H7 (cell line): ENCODE data around the gene SEZ6. TPM values are rescaled to one million over a fixed set of nuclear protein-coding genes. Genes with fewer than 3 reads are reported as not detected.

ENCODE experiments used
- DNase-seq: peaks from one replicate; pipeline ENCODE4 v3.0.0; 2012
- H3K27me3 ChIP-seq: 2 replicates; pipeline ENCODE4 v1.6.0; 2011; ENCODE audit warnings: mild to moderate bottlenecking, low read length; ENCODE audit not compliant: control insufficient read depth, insufficient read depth
- H3K36me3 ChIP-seq: replicated peaks from 2 replicates; pipeline ENCODE4 v1.5.1; 2011; ENCODE audit warnings: low read length; ENCODE audit not compliant: control insufficient read depth, insufficient read depth
- H3K4me3 ChIP-seq: 2 replicates; pipeline ENCODE4 v1.5.1; 2011; ENCODE audit warnings: low read depth, mild to moderate bottlenecking, control low read depth, low read length, moderate library complexity; ENCODE audit not compliant: insufficient read depth
- total RNA-seq: library from RNA; depleted of rRNA; stranded (reverse); fragments of >200 nt; shearing (Covaris generic); gene quantifications from 2 replicates; pipeline ENCODE4 v1.2.3, GENCODE V29; 2014

The SEZ6 gene
- total RNA-seq, 1 experiment from 2014 or later, result 0.83 TPM

GRCh38 chr17:29000973-29001372 lies 4.9 kb downstream of the SEZ6 start:
- Histone ChIP-seq H3K4me3 (no peak overlapping the region), H3K27me3 (peaks cover 18% of the 10 kb centered on the region), H3K36me3 (no peaks in the 10 kb centered on the region)
- no peak for DNase-seq

- DNase-seq, result peak; percentile 43
- no peak overlapping the region for H3K4me3 ChIP-seq
- peaks cover 4% of the 10 kb centered on the region for H3K27me3 ChIP-seq
- no peaks in the 10 kb centered on the region for H3K36me3 ChIP-seq
These were observed 6.6 kb downstream of the SEZ6 start for GRCh38 chr17:28999206-28999605.

GRCh38 chr17:28997806-28998205 lies 8.0 kb downstream of the SEZ6 start:
- no peak for DNase-seq
- H3K27me3 ChIP-seq, result no peaks in the 10 kb centered on the region
- no peaks in the 10 kb centered on the region for H3K36me3 ChIP-seq

GRCh38 chr17:28996554-28997096 lies 9.2 kb downstream of the SEZ6 start:
- Histone ChIP-seq H3K4me3 (no peak overlapping the region), H3K36me3 (no peaks in the 10 kb centered on the region), H3K27me3 (no peaks in the 10 kb centered on the region)
- peak; percentile 62 for DNase-seq

More at GRCh38 chr17:28997806-28998205, 8.0 kb downstream of the SEZ6 start:
- no peak overlapping the region for H3K4me3 ChIP-seq

- Histone ChIP-seq H3K36me3 (no peaks in the 10 kb centered on the region), H3K4me3 (no peak overlapping the region)
These were observed 12.0 kb downstream of the SEZ6 start for GRCh38 chr17:28993645-28994426.

GRCh38 chr17:28992625-28993600 lies 12.9 kb downstream of the SEZ6 start:
- H3K27me3 ChIP-seq, result no peaks in the 10 kb centered on the region
- no peak for DNase-seq
- no peaks in the 10 kb centered on the region for H3K36me3 ChIP-seq
- H3K4me3 ChIP-seq, result no peak overlapping the region

More at GRCh38 chr17:28993645-28994426, 12.0 kb downstream of the SEZ6 start:
- no peak for DNase-seq
- H3K27me3 ChIP-seq, result no peaks in the 10 kb centered on the region

GRCh38 chr17:28992185-28992584 lies 13.6 kb downstream of the SEZ6 start:
- Histone ChIP-seq H3K27me3 (no peaks in the 10 kb centered on the region), H3K4me3 (no peak overlapping the region), H3K36me3 (no peaks in the 10 kb centered on the region)
- DNase-seq, result no peak

- no peak for DNase-seq
- H3K36me3 ChIP-seq, result no peaks in the 10 kb centered on the region
These were observed 14.1 kb downstream of the SEZ6 start for GRCh38 chr17:28991779-28992178.

GRCh38 chr17:28989028-28989427 lies 16.8 kb downstream of the SEZ6 start:
- no peak for DNase-seq
- no peak overlapping the region for H3K4me3 ChIP-seq
- no peaks in the 10 kb centered on the region for H3K36me3 ChIP-seq
- peaks cover 2% of the 10 kb centered on the region; the same call in 1 of the 2 replicates for H3K27me3 ChIP-seq

More at GRCh38 chr17:28991779-28992178, 14.1 kb downstream of the SEZ6 start:
- Histone ChIP-seq H3K4me3 (no peak overlapping the region), H3K27me3 (no peaks in the 10 kb centered on the region)

- peaks cover 2% of the 10 kb centered on the region; the same call in 1 of the 2 replicates for H3K27me3 ChIP-seq
- no peak overlapping the region for H3K4me3 ChIP-seq
- no peaks in the 10 kb centered on the region for H3K36me3 ChIP-seq
- no peak for DNase-seq
These were observed 17.4 kb downstream of the SEZ6 start for GRCh38 chr17:28988475-28988874.

GRCh38 chr17:28986714-28987655 lies 18.8 kb downstream of the SEZ6 start:
- Histone ChIP-seq H3K27me3 (peaks cover 2% of the 10 kb centered on the region; the same call in 1 of the 2 replicates), H3K36me3 (no peaks in the 10 kb centered on the region), H3K4me3 (no peak overlapping the region)
- no peak for DNase-seq

GRCh38 chr17:28985950-28986713 lies 19.7 kb downstream of the SEZ6 start:
- peaks cover 2% of the 10 kb centered on the region; the same call in 1 of the 2 replicates for H3K27me3 ChIP-seq
- H3K36me3 ChIP-seq, result no peaks in the 10 kb centered on the region
- DNase-seq, result peak; percentile 96
- peak overlapping the region; percentile 24; the same call in 1 of the 2 replicates for H3K4me3 ChIP-seq
